Activated naive CD8-positive, alpha-beta T cell treated with anti-CD3 and anti-CD28 coated beads, Interleukin-2, amount 50 U/mL, for 16 hours (primary cell): ENCODE results near the gene C16orf74.

ENCODE experiments used
- DNase-seq: peaks from one replicate; pipeline ENCODE4 v3.0.0-alpha.2; 2020; ENCODE audit warnings: low read depth, low spot score

The C16orf74 gene

GRCh38 chr16:85774811-85775210, 23.9 kb upstream of the C16orf74 start:
- DNase-seq, result no peak

- no peak for DNase-seq
Observed at GRCh38 chr16:85774136-85774535, 23.2 kb upstream of the C16orf74 start.

GRCh38 chr16:85773044-85773443, 22.1 kb upstream of the C16orf74 start:
- no peak for DNase-seq

GRCh38 chr16:85770741-85771140, 19.8 kb upstream of the C16orf74 start:
- no peak for DNase-seq

GRCh38 chr16:85768199-85768598, 17.3 kb upstream of the C16orf74 start:
- DNase-seq, result no peak

- no peak for DNase-seq
Observed at GRCh38 chr16:85767531-85767930, 16.6 kb upstream of the C16orf74 start.

GRCh38 chr16:85765767-85766166, 14.9 kb upstream of the C16orf74 start:
- no peak for DNase-seq

GRCh38 chr16:85765211-85765610, 14.3 kb upstream of the C16orf74 start:
- no peak for DNase-seq

GRCh38 chr16:85763616-85764015, 12.7 kb upstream of the C16orf74 start:
- no peak for DNase-seq

GRCh38 chr16:85762970-85763369, 12.1 kb upstream of the C16orf74 start:
- DNase-seq, result no peak

GRCh38 chr16:85761861-85762260, 11.0 kb upstream of the C16orf74 start:
- no peak for DNase-seq

- DNase-seq, result no peak
Observed at GRCh38 chr16:85759631-85760419, 8.9 kb upstream of the C16orf74 start.

GRCh38 chr16:85759136-85759535, 8.2 kb upstream of the C16orf74 start:
- DNase-seq, result no peak

GRCh38 chr16:85757341-85757822, 6.5 kb upstream of the C16orf74 start:
- no peak for DNase-seq

- DNase-seq, result no peak
Observed at GRCh38 chr16:85755929-85756768, 5.3 kb upstream of the C16orf74 start.

GRCh38 chr16:85754413-85754812, 3.5 kb upstream of the C16orf74 start:
- DNase-seq, result no peak

- DNase-seq, result no peak
Observed at GRCh38 chr16:85753976-85754375, 3.1 kb upstream of the C16orf74 start.

GRCh38 chr16:85753559-85753958, 2.7 kb upstream of the C16orf74 start:
- no peak for DNase-seq

- no peak for DNase-seq
Observed at GRCh38 chr16:85752511-85753420, 1.9 kb upstream of the C16orf74 start.

- DNase-seq, result no peak
Observed at GRCh38 chr16:85751698-85752501, 1.0 kb upstream of the C16orf74 start.
